Naive B cell (primary cell): Measurements from ENCODE around the gene LPO. TPM values are rescaled to one million over a fixed set of nuclear protein-coding genes. Genes with fewer than 3 reads are reported as not detected.

ENCODE experiments used
- ATAC-seq, 2 donors: fragments of 150-1000 bp; cut with Tn5 transposase; 2 replicates each; pipeline ENCODE4 v1.10.0; 2021; ENCODE audit warnings: low read depth in 2 of 2, mild to moderate bottlenecking in 2 of 2, moderate library complexity in 2 of 2
- DNase-seq: peaks from one replicate; pipeline ENCODE4 v3.0.0; 2022
- H3K27ac Mint-ChIP-seq, 6 donors: one replicate each; pipeline ENCODE4 v1.8.0; 2020 to 2022; ENCODE audit warnings: mild to moderate bottlenecking in 6 of 6, mixed read lengths in 6 of 6, moderate library complexity in 5 of 6, inconsistent platforms in 2 of 6
- H3K27me3 Mint-ChIP-seq, 3 donors: one replicate each; pipeline ENCODE4 v1.8.0; 2021 to 2022; ENCODE audit warnings: mixed read lengths in 3 of 3, mild to moderate bottlenecking in 1 of 3
- H3K36me3 Mint-ChIP-seq, 2 donors: one replicate each; pipeline ENCODE4 v1.8.0; 2020 to 2022; ENCODE audit warnings: mixed read lengths in 2 of 2, inconsistent platforms in 1 of 2, mild to moderate bottlenecking in 1 of 2
- H3K4me1 Mint-ChIP-seq, 3 donors: one replicate each; pipeline ENCODE4 v1.8.0; 2020 to 2022; ENCODE audit warnings: mixed read lengths in 3 of 3, inconsistent platforms in 1 of 3, mild to moderate bottlenecking in 1 of 3, moderate library complexity in 1 of 3
- H3K4me3 Mint-ChIP-seq, 8 donors: one replicate each; pipeline ENCODE4 v1.8.0; 2020 to 2022; ENCODE audit warnings: mild to moderate bottlenecking in 8 of 8, mixed read lengths in 8 of 8, moderate library complexity in 8 of 8, inconsistent platforms in 2 of 8
- H3K9me3 Mint-ChIP-seq, 7 donors: one replicate each; pipeline ENCODE4 v1.8.0; 2020 to 2022; ENCODE audit warnings: mixed read lengths in 7 of 7, mild to moderate bottlenecking in 5 of 7, inconsistent platforms in 2 of 7, moderate library complexity in 1 of 7
- polyA plus RNA-seq, 6 donors: library from polyadenylated mRNA; unstranded; fragments of 300-500 nt; fragmentation: Illumina TruSeq; gene quantifications; one replicate each; pipeline ENCODE4 v1.2.3, GENCODE V29; 2021; ENCODE audit warnings: low read depth in 6 of 6

Gene LPO
- polyA plus RNA-seq, 6 donors from 2014 or later, result not detected

DNA sequence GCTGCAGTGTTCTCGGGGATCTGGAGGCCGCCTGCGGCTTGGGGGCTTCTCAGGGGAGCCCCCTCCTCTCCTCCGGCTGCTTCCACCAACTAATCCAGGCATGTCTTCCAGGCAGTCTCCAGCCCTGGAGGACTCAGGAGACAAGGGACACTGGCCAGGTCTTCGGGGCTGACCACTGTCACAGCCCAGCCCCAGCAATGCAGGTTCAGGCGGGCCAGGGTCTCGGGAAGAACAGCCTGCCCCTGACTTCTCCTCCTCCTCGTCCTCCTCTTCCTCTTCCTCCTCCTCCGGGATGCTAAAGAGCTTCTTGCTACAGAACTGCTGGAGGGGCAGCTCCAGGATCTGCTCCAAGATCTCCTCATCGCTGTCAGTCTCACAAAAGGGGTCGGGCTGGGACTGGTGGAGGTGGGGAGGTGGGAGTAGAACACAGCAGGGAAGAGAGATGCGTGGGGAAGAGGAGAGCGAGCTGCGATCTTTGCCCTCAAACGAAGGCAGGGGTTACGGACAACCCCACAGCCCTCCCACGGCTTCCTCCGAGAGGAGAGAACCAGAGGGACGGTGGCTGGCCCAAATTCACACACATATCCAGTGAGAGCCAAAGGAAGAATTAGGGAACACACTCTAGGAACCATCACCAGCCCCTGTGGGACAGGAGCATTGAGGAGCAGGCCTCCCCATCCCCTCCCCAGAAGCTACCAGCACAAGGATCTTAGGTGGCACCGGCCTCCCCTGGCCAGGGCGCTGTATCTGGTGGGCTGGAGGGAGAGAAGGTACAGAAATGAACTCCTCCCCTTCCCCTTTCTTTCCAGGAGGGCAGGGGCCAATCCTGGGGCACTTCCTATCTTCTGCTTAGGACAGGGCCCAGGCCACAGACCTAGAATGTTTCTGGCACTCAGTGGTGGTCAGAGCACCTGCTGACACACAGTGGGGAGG is 70.9 kb downstream of the LPO start:
- no peaks in the 10 kb centered on the region for H3K36me3 Mint-ChIP-seq
- ATAC-seq (no peak), DNase-seq (no peak)
- no peaks in the 10 kb centered on the region for H3K9me3 Mint-ChIP-seq
- no peaks in the 10 kb centered on the region for H3K27me3 Mint-ChIP-seq
- peak overlapping the region in 1 of 8 donors; percentile 47 for H3K4me3 Mint-ChIP-seq
- peak overlapping the region in 1 of 6 donors; percentile 76 for H3K27ac Mint-ChIP-seq
- H3K4me1 Mint-ChIP-seq, result peaks cover 10% of the 10 kb centered on the region in 3 donors

GRCh38 chr17:58309918-58310259 is 71.5 kb downstream of the LPO start:
- Mint-ChIP-seq H3K4me3 (no peak overlapping the region), H3K27me3 (no peaks in the 10 kb centered on the region), H3K4me1 (peaks cover 7 to 9% (median 9%) of the 10 kb centered on the region in 3 donors), H3K9me3 (no peaks in the 10 kb centered on the region), H3K36me3 (no peaks in the 10 kb centered on the region), H3K27ac (no peak overlapping the region)
- ATAC-seq (no peak), DNase-seq (no peak)

DNA sequence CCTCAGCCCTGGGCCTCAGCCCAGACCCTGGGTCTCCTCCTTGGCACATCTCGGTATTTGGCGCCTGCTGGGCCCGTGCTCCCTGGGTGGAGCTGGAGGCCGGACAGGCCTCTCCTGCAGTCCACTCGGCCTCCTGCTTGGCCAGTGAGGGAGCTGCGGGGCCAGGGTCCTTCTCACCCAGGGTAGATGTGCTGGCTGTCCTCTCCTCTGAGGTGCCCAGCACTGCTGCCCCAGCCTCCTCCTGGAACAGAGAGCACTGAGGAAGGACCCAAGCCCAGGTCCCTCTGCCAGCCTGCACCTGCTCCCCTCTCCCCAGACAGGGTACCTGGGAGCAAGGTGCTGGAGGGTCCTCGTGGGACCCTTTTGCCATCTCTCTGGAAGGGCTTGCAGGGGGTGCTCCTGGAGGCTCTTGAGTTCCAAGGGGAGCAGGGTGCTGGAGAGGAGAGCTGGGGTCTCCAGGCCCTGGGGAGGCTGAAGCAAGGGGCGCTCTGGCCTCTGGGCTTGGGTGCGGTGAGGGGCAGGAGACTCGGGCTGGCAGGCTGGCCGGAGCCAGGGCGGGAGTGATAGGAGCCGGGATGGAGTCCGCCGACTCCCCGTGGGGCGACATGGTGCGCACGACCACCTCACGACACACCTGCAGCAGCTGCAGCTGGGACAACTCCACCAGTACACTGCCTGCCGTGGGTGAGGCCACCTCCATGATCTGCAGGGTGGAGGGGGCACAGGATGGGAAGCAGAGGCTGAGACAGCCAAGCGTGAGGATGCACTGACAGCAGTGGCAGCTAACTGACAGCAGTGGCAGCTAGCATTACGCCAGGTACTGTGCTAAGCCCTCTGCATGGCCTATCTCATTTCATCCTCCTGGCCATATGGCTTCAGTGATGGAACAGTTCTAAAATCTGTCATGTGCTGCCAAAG is 72.4 kb downstream of the LPO start:
- H3K36me3 Mint-ChIP-seq, result no peaks in the 10 kb centered on the region
- no peak overlapping the region for H3K4me3 Mint-ChIP-seq
- DNase-seq (no peak), ATAC-seq (no peak)
- no peak overlapping the region for H3K27ac Mint-ChIP-seq
- H3K27me3 Mint-ChIP-seq, result no peaks in the 10 kb centered on the region
- H3K9me3 Mint-ChIP-seq, result no peaks in the 10 kb centered on the region
- peaks cover 7 to 9% (median 9%) of the 10 kb centered on the region in 3 donors for H3K4me1 Mint-ChIP-seq

DNA sequence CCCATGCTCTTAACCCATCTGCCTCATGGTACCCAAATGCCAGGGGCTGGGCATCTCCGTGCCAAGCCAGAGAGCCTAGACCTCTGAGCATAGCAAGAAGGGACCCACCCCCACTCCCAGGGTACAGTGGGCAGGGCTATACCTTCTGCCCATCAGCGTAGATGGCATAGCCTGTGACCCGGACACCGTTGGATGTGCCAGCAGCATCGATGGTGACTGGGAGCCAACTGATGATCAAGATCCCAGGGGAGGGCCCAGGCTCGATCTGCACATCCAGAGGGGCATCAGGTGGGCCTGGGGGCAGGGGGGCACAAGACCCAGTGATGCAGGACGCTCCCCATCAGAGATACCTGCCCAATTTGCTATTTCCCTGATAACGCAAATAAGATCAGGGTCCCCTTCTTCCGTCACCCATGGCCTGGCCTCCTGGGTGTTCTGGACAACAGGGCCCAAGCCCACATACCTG is 73.1 kb downstream of the LPO start:
- Mint-ChIP-seq H3K36me3 (no peaks in the 10 kb centered on the region), H3K27ac (no peak overlapping the region), H3K4me1 (peaks cover 7 to 9% (median 9%) of the 10 kb centered on the region in 3 donors), H3K4me3 (no peak overlapping the region), H3K27me3 (no peaks in the 10 kb centered on the region), H3K9me3 (no peaks in the 10 kb centered on the region)
- DNase-seq, result no peak
- no peak for ATAC-seq

GRCh38 chr17:58312021-58312630 is 73.7 kb downstream of the LPO start:
- H3K4me3 Mint-ChIP-seq, result peak overlapping the region in 1 of 8 donors; percentile 57
- ATAC-seq, result no peak

DNA sequence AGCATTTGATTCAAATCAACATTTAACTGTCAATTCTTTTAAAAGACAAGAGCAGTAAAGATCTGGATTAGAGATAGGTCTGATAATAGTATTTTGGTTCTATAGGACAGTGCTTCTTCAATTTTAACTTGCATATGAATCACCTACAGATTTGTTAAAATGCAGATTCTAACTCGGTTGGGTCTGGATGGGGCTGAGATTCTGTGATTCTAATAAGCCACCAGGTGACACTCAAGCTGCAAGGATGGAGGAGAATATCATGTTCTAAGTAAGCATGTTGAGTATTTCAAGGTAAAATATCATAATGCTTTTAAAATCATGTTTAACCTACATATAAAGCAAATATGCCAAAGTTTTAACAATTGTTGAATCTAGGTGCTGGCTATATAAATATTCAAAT is 74.4 kb downstream of the LPO start:
- H3K27me3 Mint-ChIP-seq, result no peaks in the 10 kb centered on the region
- H3K36me3 Mint-ChIP-seq, result no peaks in the 10 kb centered on the region
- H3K4me3 Mint-ChIP-seq, result no peak overlapping the region
- H3K4me1 Mint-ChIP-seq, result peaks cover 13 to 17% (median 16%) of the 10 kb centered on the region in 3 donors
- H3K9me3 Mint-ChIP-seq, result no peaks in the 10 kb centered on the region
- H3K27ac Mint-ChIP-seq, result no peak overlapping the region
- ATAC-seq (no peak), DNase-seq (no peak)

More at GRCh38 chr17:58312021-58312630, 73.7 kb downstream of the LPO start:
- H3K27me3 Mint-ChIP-seq, result no peaks in the 10 kb centered on the region
- H3K4me1 Mint-ChIP-seq, result peaks cover 6 to 10% (median 9%) of the 10 kb centered on the region in 3 donors
- H3K27ac Mint-ChIP-seq, result no peak overlapping the region
- no peak for DNase-seq
- H3K36me3 Mint-ChIP-seq, result no peaks in the 10 kb centered on the region
- no peaks in the 10 kb centered on the region for H3K9me3 Mint-ChIP-seq

DNA sequence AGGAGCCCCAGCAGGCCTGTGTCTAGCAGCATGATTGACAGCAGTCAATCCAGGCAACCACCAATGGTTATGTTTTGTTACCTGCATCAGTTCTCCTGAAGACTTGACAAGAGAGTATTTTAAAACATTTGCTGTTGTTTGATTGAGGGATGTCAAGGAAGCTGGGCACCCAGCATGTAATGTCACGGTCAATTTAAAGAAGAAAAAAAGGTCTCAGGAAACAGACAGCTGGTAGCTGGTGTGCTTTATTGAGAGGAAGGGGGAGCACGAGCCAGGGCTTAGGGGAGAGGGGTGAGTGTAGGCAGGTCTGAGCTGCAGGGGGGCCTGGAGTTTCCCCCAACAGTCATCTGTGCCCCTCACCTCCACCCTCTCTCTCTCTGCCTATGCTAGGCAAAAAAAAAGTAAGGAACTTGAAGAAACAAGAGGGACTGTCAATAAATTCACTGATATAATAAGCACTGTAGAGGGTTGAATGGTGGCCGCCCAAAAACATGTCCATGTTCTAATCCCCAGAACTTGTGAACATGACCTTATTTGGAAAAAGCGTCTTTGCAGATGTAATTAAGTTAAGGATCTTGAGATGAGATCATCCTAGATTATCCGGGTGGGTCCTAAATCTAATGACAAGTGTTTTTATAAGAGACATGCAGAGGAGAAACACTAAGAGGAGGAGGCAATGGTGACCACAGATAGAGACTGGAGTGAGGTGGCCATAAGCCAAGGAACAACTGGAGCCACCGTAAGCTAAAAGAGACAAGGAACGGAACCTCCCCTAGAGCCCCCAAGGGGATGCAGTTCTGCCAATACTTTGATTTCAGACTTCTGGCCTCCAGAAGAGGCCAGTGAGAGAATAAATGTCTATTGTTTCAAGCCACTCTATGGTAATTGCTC is 75.7 kb downstream of the LPO start:
- peaks cover 14 to 20% (median 15%) of the 10 kb centered on the region in 3 donors for H3K4me1 Mint-ChIP-seq
- no peak for ATAC-seq
- H3K4me3 Mint-ChIP-seq, result no peak overlapping the region
- no peaks in the 10 kb centered on the region for H3K9me3 Mint-ChIP-seq
- no peaks in the 10 kb centered on the region for H3K27me3 Mint-ChIP-seq
- peak overlapping the region in 3 of 6 donors; percentile 26 to 81 (median 69) for H3K27ac Mint-ChIP-seq
- DNase-seq, result no peak
- H3K36me3 Mint-ChIP-seq, result no peaks in the 10 kb centered on the region

DNA sequence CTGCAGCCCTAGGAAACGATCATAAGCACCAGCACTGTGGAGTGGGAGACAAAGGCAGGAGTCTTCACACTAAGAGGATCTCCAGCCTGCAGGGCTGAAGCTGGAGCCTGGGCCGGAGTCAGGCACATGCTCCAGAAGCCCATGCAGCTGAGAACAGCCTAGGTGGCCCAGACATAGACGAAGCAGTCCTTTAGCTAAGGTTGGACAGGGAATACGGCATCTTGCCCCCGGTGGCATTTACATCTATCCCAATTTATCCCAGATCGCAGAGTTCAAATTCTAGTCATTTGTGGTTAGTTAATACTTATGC is 76.3 kb downstream of the LPO start:
- Mint-ChIP-seq H3K9me3 (no peaks in the 10 kb centered on the region), H3K27ac (peak overlapping the region in 2 of 6 donors; percentile 66 to 81), H3K36me3 (no peaks in the 10 kb centered on the region), H3K27me3 (no peaks in the 10 kb centered on the region), H3K4me1 (peaks cover 12 to 20% (median 14%) of the 10 kb centered on the region in 3 donors), H3K4me3 (no peak overlapping the region)
- no peak for ATAC-seq
- no peak for DNase-seq

DNA sequence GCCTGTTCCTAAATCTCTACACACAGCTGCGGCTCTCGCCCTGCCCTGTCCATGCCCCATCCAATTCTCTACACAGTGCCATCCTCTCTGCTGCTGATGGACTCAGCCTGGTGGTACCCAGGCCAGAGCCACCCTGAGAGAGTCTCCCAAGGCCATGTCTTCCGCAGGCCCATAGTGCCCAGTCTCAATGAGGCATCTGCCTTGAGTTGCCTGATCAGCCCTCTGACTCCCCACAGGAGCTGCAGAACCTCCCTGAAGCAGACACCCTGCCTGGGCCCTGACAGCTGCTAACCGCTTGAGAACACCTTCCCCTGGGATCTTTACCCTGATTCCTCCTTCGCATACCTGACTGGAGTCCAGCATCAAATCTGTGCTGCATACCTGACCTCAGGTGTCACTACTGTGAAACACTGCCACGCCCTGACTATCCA is 76.9 kb downstream of the LPO start:
- ATAC-seq (no peak), DNase-seq (no peak)
- Mint-ChIP-seq H3K4me1 (peaks cover 8 to 20% (median 14%) of the 10 kb centered on the region in 3 donors), H3K27ac (no peak overlapping the region), H3K9me3 (no peaks in the 10 kb centered on the region), H3K4me3 (no peak overlapping the region), H3K27me3 (no peaks in the 10 kb centered on the region), H3K36me3 (no peaks in the 10 kb centered on the region)

- H3K4me1 Mint-ChIP-seq, result peaks cover 8 to 20% (median 14%) of the 10 kb centered on the region in 3 donors
- no peaks in the 10 kb centered on the region for H3K36me3 Mint-ChIP-seq
- ATAC-seq, result no peak
- H3K27ac Mint-ChIP-seq, result peak overlapping the region in 1 of 6 donors; percentile 88
- DNase-seq, result no peak
- H3K4me3 Mint-ChIP-seq, result no peak overlapping the region
- H3K9me3 Mint-ChIP-seq, result no peaks in the 10 kb centered on the region
- no peaks in the 10 kb centered on the region for H3K27me3 Mint-ChIP-seq
These were observed 77.4 kb downstream of the LPO start for GRCh38 chr17:58315750-58316149.

GRCh38 chr17:58316260-58316960 is 78.0 kb downstream of the LPO start:
- no peak overlapping the region for H3K4me3 Mint-ChIP-seq
- H3K9me3 Mint-ChIP-seq, result no peaks in the 10 kb centered on the region
- no peaks in the 10 kb centered on the region for H3K36me3 Mint-ChIP-seq
- DNase-seq (no peak), ATAC-seq (no peak)
- H3K27ac Mint-ChIP-seq, result peak overlapping the region in 3 of 6 donors; percentile 29 to 88 (median 80)
- H3K27me3 Mint-ChIP-seq, result no peaks in the 10 kb centered on the region
- H3K4me1 Mint-ChIP-seq, result peaks cover 8 to 20% (median 14%) of the 10 kb centered on the region in 3 donors
